Dedifferentiated amniotic fluid mesenchymal stem cell (primary cell): Measurements from ENCODE around the gene LRRC42.

ENCODE experiments used
- DNase-seq: peaks from one replicate; pipeline ENCODE4 v3.0.0-alpha.2; 2016; ENCODE audit errors: extremely low spot score

The LRRC42 gene

DNA sequence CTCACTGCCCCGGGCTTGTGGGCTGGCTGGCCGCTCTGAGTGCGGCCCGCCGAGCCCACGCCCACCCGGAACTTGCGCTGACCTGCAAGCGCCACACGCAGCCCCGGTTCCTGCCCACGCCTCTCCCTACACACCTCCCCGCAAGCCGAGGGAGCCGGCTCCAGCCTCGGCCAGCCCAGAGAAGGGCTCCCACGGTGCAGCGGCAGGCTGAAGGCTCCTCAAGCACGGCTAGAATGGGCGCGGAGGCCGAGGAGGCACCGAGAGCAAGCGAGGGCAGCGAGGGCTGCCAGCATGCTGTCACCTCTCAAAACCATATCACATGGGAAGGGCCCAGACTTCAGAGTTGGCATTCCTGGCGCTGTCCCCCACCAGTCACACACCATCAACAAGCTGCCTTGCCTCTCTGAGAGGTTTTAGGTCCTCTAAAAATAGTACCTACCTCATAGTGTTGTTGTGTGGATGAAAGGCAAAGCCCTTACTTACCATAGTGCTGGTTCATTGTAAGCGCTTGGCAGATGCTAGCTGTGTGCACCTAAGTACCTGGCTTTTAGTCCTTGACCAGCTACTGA lies 58.4 kb downstream of the LRRC42 start:
- no peak for DNase-seq

DNA sequence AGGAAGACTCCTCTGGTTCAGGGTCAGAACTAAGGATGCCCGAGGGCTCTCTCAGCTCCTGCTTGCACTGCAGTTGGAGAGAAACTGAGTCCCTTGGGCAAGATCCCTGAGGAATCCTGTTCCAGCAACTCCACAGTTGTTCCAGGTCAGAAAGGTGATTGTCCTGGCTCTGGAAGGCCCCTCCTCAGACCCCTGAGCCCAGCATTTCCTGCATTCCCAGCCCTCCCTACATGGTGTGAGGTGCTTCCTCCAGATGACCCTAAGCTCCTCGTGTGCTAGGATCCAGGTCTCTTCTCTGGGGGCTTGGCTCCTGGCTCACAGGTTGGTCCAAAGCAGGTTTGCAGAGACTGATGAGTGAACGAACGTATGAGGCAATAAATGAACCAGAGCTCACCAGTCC lies 60.4 kb downstream of the LRRC42 start:
- no peak for DNase-seq

DNA sequence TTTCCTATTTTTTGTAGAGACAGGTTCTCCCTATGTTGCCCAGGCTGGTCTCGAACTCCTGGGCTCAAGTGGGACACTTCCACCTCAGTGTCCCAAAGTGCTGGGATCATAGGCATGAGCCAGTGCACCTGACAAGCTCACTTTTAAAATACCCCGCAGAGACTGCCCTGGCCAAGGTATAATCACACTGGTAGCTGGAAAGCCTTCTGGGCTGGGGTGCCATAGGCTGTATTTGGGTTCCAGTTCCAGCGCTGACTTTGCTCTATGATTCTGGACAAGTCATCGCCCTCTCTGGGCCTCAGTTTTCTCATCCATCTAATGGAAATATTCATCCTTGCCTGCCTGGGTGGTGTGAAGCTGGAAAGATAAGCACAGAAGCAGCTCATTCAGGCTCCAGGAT lies 61.5 kb downstream of the LRRC42 start:
- no peak for DNase-seq

DNA sequence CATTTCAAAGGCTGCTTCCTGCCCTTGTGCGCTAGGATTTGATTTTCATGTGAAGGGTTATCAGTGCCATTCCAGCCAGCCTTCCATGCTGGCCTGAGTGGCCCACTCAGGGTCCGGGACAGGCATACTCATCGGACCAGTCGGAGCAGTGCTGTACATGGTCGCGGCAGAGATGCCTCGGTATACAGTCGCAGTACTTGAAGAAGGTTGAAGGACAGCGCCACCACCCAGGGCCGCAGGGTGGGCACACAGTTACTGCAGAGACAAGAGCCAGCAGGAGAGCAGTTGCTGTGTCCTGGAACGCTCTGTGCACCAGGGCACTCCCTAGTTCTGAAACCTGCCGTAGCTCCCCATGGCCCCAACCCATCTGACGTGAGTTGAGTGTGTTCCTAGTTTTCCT lies 62.7 kb downstream of the LRRC42 start:
- no peak for DNase-seq

DNA sequence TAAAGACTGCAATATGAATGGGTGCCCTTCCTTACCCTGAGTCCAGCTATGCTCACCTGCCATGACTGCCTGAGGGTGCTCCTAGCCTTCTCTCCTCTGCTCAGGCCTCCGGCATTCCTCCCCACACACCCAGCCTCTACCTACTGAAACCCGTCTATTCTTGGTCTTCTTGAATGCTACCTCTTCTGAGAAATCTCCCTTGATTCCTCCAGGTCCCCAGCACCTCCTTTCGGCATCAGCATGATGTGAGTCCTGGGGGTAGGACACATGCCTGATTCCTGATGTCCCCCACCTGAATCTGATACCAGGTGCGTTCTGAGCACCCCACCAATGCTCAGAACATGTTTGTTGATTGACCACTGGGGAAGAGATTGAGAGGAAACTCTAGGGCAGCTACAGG lies 63.3 kb downstream of the LRRC42 start:
- no peak for DNase-seq

- DNase-seq: no peak
Measured at GRCh38 chr1:54010415-54011117, 64.4 kb downstream of the LRRC42 start.

DNA sequence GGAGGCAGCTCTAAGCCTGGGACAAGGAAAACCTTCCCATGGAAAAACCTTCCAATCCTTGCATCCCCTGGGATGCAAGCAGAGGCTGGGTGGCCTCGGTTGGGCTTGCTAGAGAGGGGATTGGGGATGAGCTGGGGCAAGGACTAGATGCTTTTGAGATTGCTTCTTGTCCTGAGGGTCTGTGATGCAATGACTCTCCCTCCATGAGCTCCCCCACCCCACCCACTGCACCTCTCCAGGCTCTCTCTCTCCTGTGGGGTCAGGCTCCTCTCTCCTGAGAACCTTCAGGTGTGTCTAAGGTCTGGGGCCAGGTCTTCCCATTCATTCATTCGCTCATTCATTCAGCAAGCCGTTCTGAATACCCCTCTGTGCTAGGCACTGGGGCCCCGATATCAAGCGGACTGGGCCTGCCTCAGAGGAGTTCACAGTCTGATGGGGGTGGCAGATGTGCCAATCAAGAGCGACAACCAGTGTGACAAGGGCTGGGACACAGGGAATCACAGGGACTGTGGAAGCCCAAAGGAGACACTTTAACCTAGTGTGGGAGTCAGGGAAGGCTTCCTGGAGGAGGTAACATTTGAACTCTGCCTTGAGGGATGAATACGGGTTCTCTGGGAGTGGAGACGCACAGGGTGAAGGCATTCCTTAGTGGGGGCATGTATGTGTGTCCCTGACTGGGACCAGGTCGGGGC lies 65.3 kb downstream of the LRRC42 start:
- DNase-seq: no peak

GRCh38 chr1:54012008-54012325 lies 65.8 kb downstream of the LRRC42 start:
- no peak for DNase-seq

DNA sequence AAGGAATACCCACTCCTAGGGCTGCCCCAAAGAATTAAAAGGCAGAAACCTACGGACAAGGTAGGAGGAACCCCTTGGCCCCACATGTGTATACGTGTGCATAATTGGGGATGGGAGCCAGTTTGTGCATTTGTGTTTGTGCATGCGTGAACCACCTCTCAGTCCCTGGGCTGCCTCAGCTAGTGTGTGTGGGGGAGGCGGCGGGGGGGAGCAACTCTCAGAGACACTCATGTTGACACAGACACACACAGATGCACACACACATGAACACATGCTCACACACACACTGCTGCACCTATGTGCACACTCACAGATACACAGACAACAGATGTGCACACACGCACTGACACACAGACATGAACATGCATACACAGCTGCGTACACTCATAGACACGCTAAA lies 66.7 kb downstream of the LRRC42 start:
- DNase-seq: no peak

DNA sequence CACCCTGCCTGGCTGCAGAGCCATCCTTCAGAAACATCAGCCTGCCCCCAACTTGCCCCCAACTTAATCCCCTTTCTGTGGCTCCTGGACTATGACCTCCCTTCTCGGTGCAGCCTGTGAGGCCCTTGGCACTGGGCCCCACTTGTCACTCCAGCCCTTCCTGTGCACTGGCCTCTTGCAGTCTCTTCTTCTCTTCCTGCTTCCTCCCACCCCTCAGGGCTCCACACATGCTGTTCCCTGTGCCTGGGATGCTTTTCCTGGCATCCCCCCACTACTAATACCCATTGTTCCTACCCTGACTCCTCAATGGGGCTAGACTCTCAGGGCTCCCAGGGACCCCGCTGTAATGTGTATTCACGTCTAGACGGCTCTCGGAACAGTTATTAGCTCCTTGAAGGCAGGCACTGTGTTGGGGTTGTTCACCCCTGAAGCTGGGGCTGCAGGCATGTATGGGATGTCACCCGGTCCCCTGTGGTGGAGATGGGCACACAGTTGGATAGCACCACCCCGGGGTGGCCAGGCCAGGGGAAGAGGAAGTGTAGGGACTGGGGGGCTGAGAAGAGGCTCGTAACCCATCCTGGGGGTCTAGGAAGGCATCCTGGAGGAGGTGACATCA lies 67.4 kb downstream of the LRRC42 start:
- DNase-seq: no peak

DNA sequence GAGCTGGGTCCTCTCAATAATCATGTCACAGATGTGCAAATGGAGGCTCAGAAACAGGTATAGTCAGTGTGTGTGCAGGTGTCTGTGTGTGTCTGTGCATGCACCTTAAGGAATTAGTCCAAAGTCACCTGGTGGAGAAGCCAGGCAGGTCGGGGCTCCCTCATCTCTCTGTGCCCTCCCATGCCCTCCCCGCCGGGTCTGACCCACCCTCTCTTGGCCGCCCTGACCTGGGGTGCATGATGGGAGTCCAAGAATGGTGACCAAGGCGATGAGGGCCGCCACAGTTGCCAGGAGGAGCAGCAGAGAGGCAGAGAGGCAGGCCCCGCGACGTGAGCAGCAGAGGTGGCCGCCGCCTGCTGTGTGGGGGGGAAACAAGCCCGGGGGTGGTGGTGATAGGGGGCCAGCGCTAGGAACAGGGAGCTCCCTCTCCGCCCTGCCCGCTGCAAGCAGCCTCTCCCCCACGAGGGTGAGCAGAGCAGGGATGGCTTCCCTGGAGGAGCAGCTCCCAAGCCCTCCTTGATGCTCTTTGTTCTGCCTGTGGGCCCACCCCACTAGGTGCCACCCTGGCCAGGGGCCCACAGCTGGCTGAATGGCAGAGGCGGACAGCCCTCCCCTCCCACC lies 68.0 kb downstream of the LRRC42 start:
- DNase-seq: no peak

DNA sequence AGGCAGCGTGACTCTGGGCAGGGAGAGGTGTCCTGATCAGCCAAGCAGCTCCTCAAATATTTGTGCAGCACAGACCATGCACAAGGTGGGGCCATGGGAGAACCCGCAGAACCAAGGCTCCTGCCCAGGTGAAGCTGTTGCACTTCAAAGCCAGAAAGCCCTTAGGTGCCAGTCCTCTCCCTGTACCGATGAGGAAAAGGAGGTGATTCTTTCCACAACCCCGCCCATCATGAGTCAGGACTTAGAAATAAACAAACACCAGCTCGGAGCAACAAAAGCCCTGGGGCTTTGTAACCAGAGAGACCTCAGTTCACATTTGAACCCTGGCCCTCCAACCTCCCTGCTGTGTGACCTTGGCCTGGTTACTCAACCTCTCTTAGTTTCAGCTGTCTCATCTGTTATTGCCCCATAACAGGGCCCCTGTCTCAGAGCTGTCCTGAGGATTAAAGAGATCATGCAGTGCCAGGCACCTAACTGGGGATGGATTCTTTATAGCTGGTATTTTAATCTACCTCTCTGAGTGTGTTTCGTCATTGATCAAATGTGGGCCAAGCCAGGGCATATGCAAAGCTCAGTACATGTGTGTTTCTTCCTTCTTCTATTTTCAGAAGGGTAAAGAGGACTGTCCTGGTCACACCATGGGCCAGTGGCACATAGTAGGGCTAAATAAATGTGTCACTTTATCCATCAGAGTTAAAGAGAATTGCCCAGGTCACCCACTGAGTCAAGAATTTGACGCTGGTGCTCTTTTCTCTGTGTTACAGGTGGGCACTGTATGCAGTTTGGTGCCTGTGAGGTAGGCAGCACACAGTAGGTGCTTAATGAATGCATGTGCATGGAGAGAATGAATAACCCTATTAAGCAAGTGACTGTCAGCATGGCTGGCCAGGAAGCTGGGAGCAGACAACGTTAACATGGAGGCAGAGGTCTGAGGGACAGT lies 70.5 kb downstream of the LRRC42 start:
- no peak for DNase-seq
